BLaER1 (cell line): ENCODE measurements around the gene F7.

Source experiments
- H3K27ac ChIP-seq: shearing (Covaris generic); formaldehyde crosslinking; 2 replicates; pipeline ENCODE4 v1.8.1; 2022
- H3K27me3 ChIP-seq: shearing (Covaris generic); formaldehyde crosslinking; 2 replicates; pipeline ENCODE4 v1.8.1; 2022
- H3K36me3 ChIP-seq: shearing (Covaris generic); formaldehyde crosslinking; 2 replicates; pipeline ENCODE4 v1.8.1; 2022
- H3K4me1 ChIP-seq: shearing (Covaris generic); formaldehyde crosslinking; 2 replicates; pipeline ENCODE4 v1.8.1; 2022
- H3K4me2 ChIP-seq: shearing (Covaris generic); formaldehyde crosslinking; 2 replicates; pipeline ENCODE4 v1.8.1; 2022
- H3K4me3 ChIP-seq: shearing (Covaris generic); formaldehyde crosslinking; 2 replicates; pipeline ENCODE4 v1.8.1; 2022
- H3K9ac ChIP-seq: shearing (Covaris generic); formaldehyde crosslinking; 2 replicates; pipeline ENCODE4 v1.8.1; 2022
- H3K9me3 ChIP-seq: shearing (Covaris generic); formaldehyde crosslinking; 2 replicates; pipeline ENCODE4 v1.8.1; 2022
- H4K20me1 ChIP-seq: shearing (Covaris generic); formaldehyde crosslinking; 2 replicates; pipeline ENCODE4 v1.8.1; 2022
- Cebpa-rat ChIP-seq: shearing (Covaris generic); IDR thresholded peaks from 2 replicates; pipeline ENCODE4 v1.8.1; 2022

The F7 gene

GRCh38 chr13:113117335-113117872, 11.8 kb downstream of the F7 start:
- Histone ChIP-seq H3K4me2 (no peak overlapping the region), H3K36me3 (no peaks in the 10 kb centered on the region), H4K20me1 (no peaks in the 10 kb centered on the region), H3K9ac (no peak overlapping the region), H3K27me3 (no peaks in the 10 kb centered on the region), H3K9me3 (no peaks in the 10 kb centered on the region), H3K27ac (no peak overlapping the region), H3K4me3 (no peak overlapping the region), H3K4me1 (peaks cover 13% of the 10 kb centered on the region; the same call in 1 of the 2 replicates)
- no peak; the same call in 1 of the 2 replicates for TF ChIP-seq Cebpa-rat

- Histone ChIP-seq H3K27ac (no peak overlapping the region), H3K27me3 (no peaks in the 10 kb centered on the region), H3K4me2 (no peak overlapping the region), H4K20me1 (no peaks in the 10 kb centered on the region), H3K9ac (no peak overlapping the region), H3K9me3 (no peaks in the 10 kb centered on the region), H3K4me3 (no peak overlapping the region), H3K36me3 (no peaks in the 10 kb centered on the region), H3K4me1 (peaks cover 13% of the 10 kb centered on the region; the same call in 1 of the 2 replicates)
- TF ChIP-seq Cebpa-rat = no peak
Observed at GRCh38 chr13:113117911-113118260, 12.3 kb downstream of the F7 start.

DNA sequence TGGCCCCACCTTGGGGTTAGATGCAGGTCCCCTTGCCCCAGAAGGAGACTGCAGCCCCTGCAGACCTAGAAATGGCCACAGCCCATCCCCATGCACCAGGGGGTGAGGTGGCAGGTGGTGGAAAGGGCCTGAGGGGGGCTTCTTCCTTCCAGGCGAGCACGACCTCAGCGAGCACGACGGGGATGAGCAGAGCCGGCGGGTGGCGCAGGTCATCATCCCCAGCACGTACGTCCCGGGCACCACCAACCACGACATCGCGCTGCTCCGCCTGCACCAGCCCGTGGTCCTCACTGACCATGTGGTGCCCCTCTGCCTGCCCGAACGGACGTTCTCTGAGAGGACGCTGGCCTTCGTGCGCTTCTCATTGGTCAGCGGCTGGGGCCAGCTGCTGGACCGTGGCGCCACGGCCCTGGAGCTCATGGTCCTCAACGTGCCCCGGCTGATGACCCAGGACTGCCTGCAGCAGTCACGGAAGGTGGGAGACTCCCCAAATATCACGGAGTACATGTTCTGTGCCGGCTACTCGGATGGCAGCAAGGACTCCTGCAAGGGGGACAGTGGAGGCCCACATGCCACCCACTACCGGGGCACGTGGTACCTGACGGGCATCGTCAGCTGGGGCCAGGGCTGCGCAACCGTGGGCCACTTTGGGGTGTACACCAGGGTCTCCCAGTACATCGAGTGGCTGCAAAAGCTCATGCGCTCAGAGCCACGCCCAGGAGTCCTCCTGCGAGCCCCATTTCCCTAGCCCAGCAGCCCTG, 12.8 kb downstream of the F7 start:
- Histone ChIP-seq H3K4me1 (peaks cover 8% of the 10 kb centered on the region; the same call in 1 of the 2 replicates), H3K9me3 (no peaks in the 10 kb centered on the region), H3K27ac (no peak overlapping the region), H3K4me3 (no peak overlapping the region), H3K27me3 (no peaks in the 10 kb centered on the region), H3K4me2 (no peak overlapping the region), H3K9ac (no peak overlapping the region), H4K20me1 (no peaks in the 10 kb centered on the region), H3K36me3 (no peaks in the 10 kb centered on the region)
- no peak for TF ChIP-seq Cebpa-rat

GRCh38 chr13:113119166-113119821, 13.7 kb downstream of the F7 start:
- H4K20me1 ChIP-seq = no peaks in the 10 kb centered on the region
- H3K4me3 ChIP-seq = no peak overlapping the region
- H3K9me3 ChIP-seq = no peaks in the 10 kb centered on the region
- TF ChIP-seq Cebpa-rat = no peak
- H3K4me1 ChIP-seq = peaks cover 6% of the 10 kb centered on the region; the same call in 1 of the 2 replicates
- H3K9ac ChIP-seq = no peak overlapping the region
- no peaks in the 10 kb centered on the region for H3K36me3 ChIP-seq
- no peak overlapping the region for H3K4me2 ChIP-seq
- no peak overlapping the region for H3K27ac ChIP-seq
- no peaks in the 10 kb centered on the region for H3K27me3 ChIP-seq

- Histone ChIP-seq H3K4me3 (no peak overlapping the region), H3K9ac (no peak overlapping the region), H3K9me3 (no peaks in the 10 kb centered on the region), H3K27me3 (no peaks in the 10 kb centered on the region), H3K27ac (no peak overlapping the region), H3K4me1 (peaks cover 6% of the 10 kb centered on the region; the same call in 1 of the 2 replicates), H3K4me2 (no peak overlapping the region), H3K36me3 (no peaks in the 10 kb centered on the region), H4K20me1 (no peaks in the 10 kb centered on the region)
- TF ChIP-seq Cebpa-rat = no peak
Observed at GRCh38 chr13:113119822-113120189, 14.2 kb downstream of the F7 start.

- no peaks in the 10 kb centered on the region for H3K9me3 ChIP-seq
- TF ChIP-seq Cebpa-rat = no peak
- H3K27ac ChIP-seq = no peak overlapping the region
- H3K27me3 ChIP-seq = no peaks in the 10 kb centered on the region
- H3K4me3 ChIP-seq = no peak overlapping the region
- H3K36me3 ChIP-seq = no peaks in the 10 kb centered on the region
- peaks cover 6% of the 10 kb centered on the region; the same call in 1 of the 2 replicates for H3K4me1 ChIP-seq
- no peak overlapping the region for H3K9ac ChIP-seq
- no peak overlapping the region for H3K4me2 ChIP-seq
- H4K20me1 ChIP-seq = no peaks in the 10 kb centered on the region
Observed at GRCh38 chr13:113120300-113121182, 14.9 kb downstream of the F7 start.

GRCh38 chr13:113121183-113121927, 15.8 kb downstream of the F7 start:
- Histone ChIP-seq H3K27ac (no peak overlapping the region), H3K27me3 (no peaks in the 10 kb centered on the region), H3K9me3 (no peaks in the 10 kb centered on the region), H3K4me1 (peaks cover 6% of the 10 kb centered on the region; the same call in 1 of the 2 replicates), H3K36me3 (no peaks in the 10 kb centered on the region), H4K20me1 (no peaks in the 10 kb centered on the region), H3K4me3 (no peak overlapping the region), H3K9ac (no peak overlapping the region), H3K4me2 (no peak overlapping the region)
- TF ChIP-seq Cebpa-rat = no peak

- no peaks in the 10 kb centered on the region for H3K36me3 ChIP-seq
- no peak overlapping the region for H3K27ac ChIP-seq
- no peak overlapping the region for H3K4me3 ChIP-seq
- no peak overlapping the region for H3K9ac ChIP-seq
- no peak overlapping the region for H3K4me2 ChIP-seq
- TF ChIP-seq Cebpa-rat = no peak
- H3K4me1 ChIP-seq = peaks cover 6% of the 10 kb centered on the region; the same call in 1 of the 2 replicates
- H4K20me1 ChIP-seq = no peaks in the 10 kb centered on the region
- H3K9me3 ChIP-seq = no peaks in the 10 kb centered on the region
- H3K27me3 ChIP-seq = no peaks in the 10 kb centered on the region
Observed at GRCh38 chr13:113121928-113122471, 16.4 kb downstream of the F7 start.
